AG04450 (cell line): ENCODE measurements around the gene CITED4. TPM values are rescaled to one million over a fixed set of nuclear protein-coding genes. Genes with fewer than 3 reads are reported as not detected.

ENCODE experiments used
- CTCF ChIA-PET: fragments of 300-600, 350-600 bp; formaldehyde crosslinking; extraction: SDS; loops from one replicate; lab custom pipeline; 2022; ENCODE audit warnings: antibody characterized with exemption, inconsistent platforms; lab: Charles Lee
- POLR2A ChIA-PET: fragments of 350-600 bp; formaldehyde crosslinking; extraction: SDS; loops from one replicate; lab custom pipeline; 2021; ENCODE audit warnings: antibody characterized with exemption, inconsistent platforms; lab: Yijun Ruan, JAX
- DNase-seq: peaks from one replicate; pipeline ENCODE4 v3.0.0-alpha.2; 2011; ENCODE audit warnings: low read depth, low spot score
- H3K27ac ChIP-seq: one replicate; pipeline ENCODE4 v1.5.1; 2012; ENCODE audit warnings: low read depth, low read length, control low read depth
- H3K27me3 ChIP-seq: one replicate; pipeline ENCODE4 v1.6.0; 2012; ENCODE audit warnings: low read length; ENCODE audit not compliant: control insufficient read depth, insufficient read depth
- H3K4me3 ChIP-seq: 2 replicates; pipeline ENCODE4 v1.5.1; 2011; ENCODE audit warnings: mild to moderate bottlenecking, low read depth, low read length, control low read depth
- H3K9me3 ChIP-seq: 2 replicates; pipeline ENCODE4 v1.5.1; 2012; ENCODE audit warnings: low read length; ENCODE audit not compliant: control insufficient read depth, insufficient read depth
- polyA plus RNA-seq: library from polyadenylated mRNA; depleted of rRNA; stranded (reverse); fragments of >200 nt; gene quantifications from 2 replicates; pipeline ENCODE4 v1.2.3, GENCODE V29; 2011
- TF ChIP-seq, protein P1 (sequence below): IDR thresholded peaks from 2 replicates; pipeline ENCODE4 v1.5.1; 2011; ENCODE audit warnings: low read depth, low read length, control low read depth, inconsistent platforms

The CITED4 gene
- polyA plus RNA-seq, 1 experiment = 0.53 TPM

GRCh38 chr1:40830419-40830943 lies 31.7 kb downstream of the CITED4 start:
- DNase-seq = no peak
- Histone ChIP-seq H3K9me3 (no peaks in the 10 kb centered on the region; the same call in 1 of the 2 replicates), H3K4me3 (no peak overlapping the region), H3K27ac (no peak overlapping the region), H3K27me3 (peaks cover 6% of the 10 kb centered on the region)
- ChIA-PET CTCF (no interaction called here), POLR2A (no interaction called here)
- TF ChIP-seq, protein P1, sequence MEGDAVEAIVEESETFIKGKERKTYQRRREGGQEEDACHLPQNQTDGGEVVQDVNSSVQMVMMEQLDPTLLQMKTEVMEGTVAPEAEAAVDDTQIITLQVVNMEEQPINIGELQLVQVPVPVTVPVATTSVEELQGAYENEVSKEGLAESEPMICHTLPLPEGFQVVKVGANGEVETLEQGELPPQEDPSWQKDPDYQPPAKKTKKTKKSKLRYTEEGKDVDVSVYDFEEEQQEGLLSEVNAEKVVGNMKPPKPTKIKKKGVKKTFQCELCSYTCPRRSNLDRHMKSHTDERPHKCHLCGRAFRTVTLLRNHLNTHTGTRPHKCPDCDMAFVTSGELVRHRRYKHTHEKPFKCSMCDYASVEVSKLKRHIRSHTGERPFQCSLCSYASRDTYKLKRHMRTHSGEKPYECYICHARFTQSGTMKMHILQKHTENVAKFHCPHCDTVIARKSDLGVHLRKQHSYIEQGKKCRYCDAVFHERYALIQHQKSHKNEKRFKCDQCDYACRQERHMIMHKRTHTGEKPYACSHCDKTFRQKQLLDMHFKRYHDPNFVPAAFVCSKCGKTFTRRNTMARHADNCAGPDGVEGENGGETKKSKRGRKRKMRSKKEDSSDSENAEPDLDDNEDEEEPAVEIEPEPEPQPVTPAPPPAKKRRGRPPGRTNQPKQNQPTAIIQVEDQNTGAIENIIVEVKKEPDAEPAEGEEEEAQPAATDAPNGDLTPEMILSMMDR = no peak

GRCh38 chr1:40829631-40830245 lies 32.4 kb downstream of the CITED4 start:
- ChIA-PET POLR2A (no interaction called here), CTCF (no interaction called here)
- Histone ChIP-seq H3K4me3 (no peak overlapping the region), H3K9me3 (no peaks in the 10 kb centered on the region; the same call in 1 of the 2 replicates), H3K27ac (no peak overlapping the region), H3K27me3 (peaks cover 6% of the 10 kb centered on the region)
- no peak for DNase-seq
- TF ChIP-seq, protein P1 = no peak

DNA sequence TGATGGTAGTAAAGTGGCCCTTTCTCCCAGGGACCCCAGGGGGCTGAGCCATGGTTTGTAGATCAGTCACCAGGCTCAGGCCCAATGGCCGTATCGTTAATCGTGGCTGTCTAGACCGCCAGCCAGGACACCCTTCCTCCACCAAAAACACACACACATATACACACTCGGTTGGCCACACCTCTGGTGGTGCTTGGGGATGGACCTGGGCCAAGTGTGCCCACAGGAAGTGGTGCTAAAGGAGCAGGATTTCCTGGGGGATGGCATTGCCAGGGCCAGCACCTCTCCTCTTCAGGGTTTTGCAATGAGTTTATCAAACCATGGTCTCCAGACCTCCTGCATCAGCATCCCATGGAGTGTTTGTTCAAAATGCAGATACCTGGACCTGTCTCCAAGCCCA lies 36.2 kb downstream of the CITED4 start:
- peaks cover 11% of the 10 kb centered on the region for H3K27me3 ChIP-seq
- no peaks in the 10 kb centered on the region; the same call in 1 of the 2 replicates for H3K9me3 ChIP-seq
- ChIA-PET CTCF (no interaction called here), POLR2A (no interaction called here)
- TF ChIP-seq, protein P1 = no peak
- no peak for DNase-seq
- no peak overlapping the region for H3K4me3 ChIP-seq
- no peak overlapping the region for H3K27ac ChIP-seq

DNA sequence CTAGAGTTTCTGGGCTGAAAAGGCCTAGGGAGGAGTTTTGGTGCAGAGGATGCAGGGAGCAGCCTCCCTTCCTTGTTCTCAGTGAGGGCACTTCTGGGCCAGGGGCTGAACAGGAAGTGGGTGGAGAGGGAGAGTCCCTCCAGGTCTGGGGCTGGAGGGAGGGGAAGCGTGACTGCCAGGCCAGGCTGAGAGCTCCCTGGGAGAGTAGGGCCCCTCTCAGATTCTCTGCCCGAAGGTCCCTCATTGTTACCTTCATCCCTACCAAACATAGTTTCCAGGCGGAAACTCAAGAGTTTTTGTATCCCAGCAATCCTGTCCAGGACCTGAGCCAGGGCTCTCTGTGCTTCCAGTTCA lies 36.8 kb downstream of the CITED4 start:
- no peak overlapping the region for H3K4me3 ChIP-seq
- POLR2A ChIA-PET = interaction anchor here (0.6 to 1.5 kb wide), 2 partner anchors 57 to 134 kb away, joined by 3 to 5 read pairs; partner anchors contain the start of gene NFYC
- TF ChIP-seq, protein P1 = no peak
- no peak for DNase-seq
- CTCF ChIA-PET = interaction anchor here (1.0 to 1.7 kb wide), 2 partner anchors 24 to 28 kb away, joined by 3 to 5 read pairs; no protein-coding TSS in a partner anchor
- peaks cover 15% of the 10 kb centered on the region for H3K27me3 ChIP-seq
- H3K27ac ChIP-seq = peak overlapping the region; percentile 47
- no peaks in the 10 kb centered on the region for H3K9me3 ChIP-seq
